SK-N-SH (cell line): ENCODE data around the gene MAP1LC3B.

ENCODE experiments used
- CHD2 ChIP-seq: fragments of 150-350 bp; IDR thresholded peaks from 2 replicates; pipeline ENCODE4 v1.6.1; 2018; ENCODE audit warnings: low read length; ENCODE audit not compliant: partially characterized antibody
- GABPA ChIP-seq: IDR thresholded peaks from 2 replicates; pipeline ENCODE4 v1.4.0; 2012; ENCODE audit warnings: low read depth, mild to moderate bottlenecking
- GATA2 ChIP-seq: sonication (generic); formaldehyde crosslinking; IDR thresholded peaks from 2 replicates; pipeline ENCODE4 v1.5.0; 2020; ENCODE audit warnings: mild to moderate bottlenecking, missing genetic modification reagents
- RAD21 ChIP-seq: IDR thresholded peaks from 2 replicates; pipeline ENCODE4 v1.6.1; 2012; ENCODE audit warnings: mild to moderate bottlenecking, low read length
- REST ChIP-seq: IDR thresholded peaks from 2 replicates; pipeline ENCODE4 v1.6.1; 2012; ENCODE audit warnings: mild to moderate bottlenecking, low read depth, low read length, moderate library complexity
- RFX5 ChIP-seq: IDR thresholded peaks from 2 replicates; pipeline ENCODE4 v1.6.1; 2012; ENCODE audit warnings: mild to moderate bottlenecking, improper control_type of control experiment, low read length
- TAF1 ChIP-seq: IDR thresholded peaks from 2 replicates; pipeline ENCODE4 v1.6.1; 2012; ENCODE audit warnings: low read depth, mild to moderate bottlenecking, low read length, moderate library complexity, borderline replicate concordance
- TEAD4 ChIP-seq: IDR thresholded peaks from 2 replicates; pipeline ENCODE4 v1.4.0; 2012; ENCODE audit warnings: mild to moderate bottlenecking, borderline replicate concordance; ENCODE audit not compliant: insufficient read depth
- ZBTB33 ChIP-seq: IDR thresholded peaks from 2 replicates; pipeline ENCODE4 v1.4.0; 2012; ENCODE audit warnings: low read depth, borderline replicate concordance
- TF ChIP-seq, protein P1 (sequence below): fragments of 200-600 bp; sonication (generic); IDR thresholded peaks from 2 replicates; pipeline ENCODE4 v1.6.1; 2017; ENCODE audit warnings: antibody characterized with exemption, mild to moderate bottlenecking, moderate library complexity
- TF ChIP-seq, protein P2 (sequence below): IDR thresholded peaks from 2 replicates; pipeline ENCODE4 v1.4.0; 2012; ENCODE audit warnings: low read depth

DNA sequence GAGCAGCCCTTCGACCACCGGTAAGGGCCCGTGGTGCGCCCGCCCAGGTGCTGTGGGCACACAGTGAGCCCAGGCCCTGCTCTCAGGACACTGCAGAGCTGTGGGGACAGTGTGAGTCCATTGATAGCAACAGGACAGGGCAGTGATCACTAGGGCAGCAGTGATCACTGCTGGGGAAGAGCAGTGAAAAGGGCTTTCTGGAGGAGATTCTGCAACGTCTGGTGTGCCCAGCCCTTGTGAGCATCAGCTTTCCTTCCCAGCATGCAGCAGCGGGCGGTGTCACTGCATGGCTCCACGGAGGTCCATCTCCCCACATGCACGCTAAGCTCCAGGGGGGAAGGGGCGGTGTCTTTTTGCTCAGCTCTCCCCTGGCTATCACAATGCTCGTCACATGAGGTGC lies 32.1 kb downstream of the MAP1LC3B start:
- TF ChIP-seq TAF1 = no peak
- TF ChIP-seq, protein P1, sequence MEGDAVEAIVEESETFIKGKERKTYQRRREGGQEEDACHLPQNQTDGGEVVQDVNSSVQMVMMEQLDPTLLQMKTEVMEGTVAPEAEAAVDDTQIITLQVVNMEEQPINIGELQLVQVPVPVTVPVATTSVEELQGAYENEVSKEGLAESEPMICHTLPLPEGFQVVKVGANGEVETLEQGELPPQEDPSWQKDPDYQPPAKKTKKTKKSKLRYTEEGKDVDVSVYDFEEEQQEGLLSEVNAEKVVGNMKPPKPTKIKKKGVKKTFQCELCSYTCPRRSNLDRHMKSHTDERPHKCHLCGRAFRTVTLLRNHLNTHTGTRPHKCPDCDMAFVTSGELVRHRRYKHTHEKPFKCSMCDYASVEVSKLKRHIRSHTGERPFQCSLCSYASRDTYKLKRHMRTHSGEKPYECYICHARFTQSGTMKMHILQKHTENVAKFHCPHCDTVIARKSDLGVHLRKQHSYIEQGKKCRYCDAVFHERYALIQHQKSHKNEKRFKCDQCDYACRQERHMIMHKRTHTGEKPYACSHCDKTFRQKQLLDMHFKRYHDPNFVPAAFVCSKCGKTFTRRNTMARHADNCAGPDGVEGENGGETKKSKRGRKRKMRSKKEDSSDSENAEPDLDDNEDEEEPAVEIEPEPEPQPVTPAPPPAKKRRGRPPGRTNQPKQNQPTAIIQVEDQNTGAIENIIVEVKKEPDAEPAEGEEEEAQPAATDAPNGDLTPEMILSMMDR = no peak
- TF ChIP-seq, protein P2, sequence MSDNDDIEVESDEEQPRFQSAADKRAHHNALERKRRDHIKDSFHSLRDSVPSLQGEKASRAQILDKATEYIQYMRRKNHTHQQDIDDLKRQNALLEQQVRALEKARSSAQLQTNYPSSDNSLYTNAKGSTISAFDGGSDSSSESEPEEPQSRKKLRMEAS = no peak
- TF ChIP-seq REST = no peak
- TF ChIP-seq GATA2 (CRISPR knock-in tag) = no peak
- no peak for TF ChIP-seq CHD2
- TF ChIP-seq RAD21 = no peak
- no peak for TF ChIP-seq RFX5
- no peak for TF ChIP-seq GABPA
- no peak for TF ChIP-seq ZBTB33
- TF ChIP-seq TEAD4 = no peak
